Panc1 (cell line): ENCODE data around the gene QRICH2.

Experiments
- CTCF ChIP-seq: fragments of 450-650 bp; IDR thresholded peaks from 2 replicates; pipeline ENCODE4 v1.5.1; 2017; ENCODE audit warnings: mild to moderate bottlenecking
- POLR2AphosphoS5 ChIP-seq: IDR thresholded peaks from 2 replicates; pipeline ENCODE4 v1.6.1; 2012; ENCODE audit warnings: mild to moderate bottlenecking, low read depth, low read length, moderate library complexity
- REST ChIP-seq, 2 experiments: IDR thresholded peaks; 2 replicates each; pipeline ENCODE4 v1.6.1; 2011 to 2012; ENCODE audit warnings: low read depth in 2 of 2, control low read depth in 1 of 2, low read length in 1 of 2, mild to moderate bottlenecking in 1 of 2, moderate library complexity in 1 of 2; ENCODE audit not compliant: insufficient read depth in 1 of 2
- SIN3A ChIP-seq: IDR thresholded peaks from 2 replicates; pipeline ENCODE4 v1.6.1; 2012; ENCODE audit warnings: low read depth, mild to moderate bottlenecking, low read length, moderate library complexity, borderline replicate concordance; ENCODE audit not compliant: insufficient read depth

- no peak for TF ChIP-seq CTCF
- no peak for TF ChIP-seq REST (IDR thresholded peaks at IDR 0.05; ENCODE audit: insufficient read depth in 1 of 2, low read depth in 2 of 2, low read length in 1 of 2)
- TF ChIP-seq POLR2AphosphoS5: no peak
- TF ChIP-seq SIN3A: no peak
These were observed 37.9 kb downstream of the QRICH2 start for GRCh38 chr17:76270127-76270592.
